Right lobe of liver (tissue), 6 donors: Measurements from ENCODE around the gene LZTS3. TPM values are rescaled to one million over a fixed set of nuclear protein-coding genes. Genes with fewer than 3 reads are reported as not detected.
A peak's percentile ranks its signal among the peaks of the same experiment; 100 is the strongest.

Experiments used
- ATAC-seq, 4 donors: fragments of 200-7000 bp; cut with Tn5 transposase; one replicate each; pipeline ENCODE4 v1.9.1; 2020; ENCODE audit warnings: mild to moderate bottlenecking in 4 of 4, moderate library complexity in 4 of 4
- DNase-seq, 3 donors: peaks; one replicate each; pipeline ENCODE4 v3.0.0-alpha.2; 2020
- H3K27ac ChIP-seq, 3 donors: fragments of 200-600 bp; one replicate each; pipeline ENCODE4 v1.8.0; 2022
- H3K27me3 ChIP-seq, 2 donors: fragments of 200-600 bp; one replicate each; pipeline ENCODE4 v1.8.0; 2022
- H3K36me3 ChIP-seq, 4 donors: fragments of 200-600 bp; sonication (generic) in 1 of 4; one replicate each; pipeline versions ENCODE4 v1.5.1 to v1.8.0; 2017 to 2022; ENCODE audit warnings: control low read depth in 1 of 4
- H3K4me1 ChIP-seq, 4 donors: fragments of 200-600 bp; sonication (generic) in 1 of 4; one replicate each; pipeline versions ENCODE4 v1.5.1 to v1.8.0; 2017 to 2022; ENCODE audit warnings: control low read depth in 1 of 4
- H3K4me3 ChIP-seq, 3 donors: fragments of 200-600 bp; one replicate each; pipeline ENCODE4 v1.8.0; 2022
- H3K9me3 ChIP-seq, 4 donors: fragments of 200-600 bp; sonication (generic) in 1 of 4; one replicate each; pipeline versions ENCODE4 v1.5.1 to v1.8.0; 2017 to 2022; ENCODE audit warnings: control low read depth in 1 of 4
- CTCF ChIP-seq, 4 donors: fragments of 200-600 bp in 3 of 4; fragments of 450-650 bp in 1 of 4; IDR thresholded peaks; one replicate each; pipeline versions ENCODE4 v1.5.1 to v1.8.0; 2016 to 2022; ENCODE audit warnings: antibody characterized with exemption in 4 of 4, mild to moderate bottlenecking in 2 of 4
- POLR2A ChIP-seq: fragments of 450-650 bp; IDR thresholded peaks from one replicate; pipeline ENCODE4 v1.6.1; 2017; ENCODE audit warnings: antibody characterized with exemption, mild to moderate bottlenecking
- WGBS: methylation state at CpG from one replicate; pipeline ENCODE4 v1.1.6; 2018; ENCODE audit warnings: low coverage, low lambda C conversion rate; ENCODE audit not compliant: insufficient coverage; ENCODE audit errors: missing lambda C conversion rate; 5-methylcytosine and 5-hydroxymethylcytosine counted together
- intact Hi-C, 2 donors: fragments of 100-400 bp; cut with DNase I; formaldehyde crosslinking; loops; one replicate each; pipeline versions ENCODE4 v1.11.2 to v1.14.1; 2022
- total RNA-seq, 6 experiments: library from RNA; depleted of rRNA in 2 of 6; stranded (reverse); fragments of >200 nt in 2 of 6; fragmentation: NEBNext Ultra II Directional in 3 of 6; extraction: Animal tissue kit (Norgen Biotek cat#: 25700) in 3 of 6; gene quantifications; one replicate each; pipeline versions ENCODE4 v1.1.0 to v1.2.4, GENCODE V29; 2016 to 2023
- donor health status: DM: no; HTN: yes; CAD: no.
- donor health status: DM: no; HTN: no; CAD: no.
- donor health status: DM: no; HTN: no; CAD: no.
- donor health status: DM: no; HTN: yes; CAD: no.
- donor health status: DM: no; HTN: yes; CAD: no.

The LZTS3 gene
- total RNA-seq, 6 experiments from 2014 or later: 3.9 to 6.1 (median 4.9) TPM

- Histone ChIP-seq H3K4me1 (peaks cover 0 to 5% (median 0%) of the 10 kb centered on the region in 4 donors), H3K4me3 (no peak overlapping the region), H3K9me3 (no peaks in the 10 kb centered on the region), H3K36me3 (peaks cover 0 to 35% (median 19%) of the 10 kb centered on the region in 4 donors), H3K27ac (no peak overlapping the region), H3K27me3 (no peaks in the 10 kb centered on the region)
- no peak for DNase-seq
- WGBS: 92% methylated on average over 22 of the region's 27 CpGs
- no peak for ATAC-seq
- intact Hi-C loops: no loop called here
- TF ChIP-seq POLR2A: no peak
- TF ChIP-seq CTCF (IDR thresholded peaks at IDR 0.05): no peak
These were observed 26.8 kb upstream of the LZTS3 start for GRCh38 chr20:3199976-3200755.

- Histone ChIP-seq H3K27ac (no peak overlapping the region), H3K9me3 (no peaks in the 10 kb centered on the region), H3K36me3 (peaks cover 0 to 44% (median 24%) of the 10 kb centered on the region in 4 donors), H3K4me1 (peaks cover 0 to 5% (median 0%) of the 10 kb centered on the region in 4 donors), H3K27me3 (no peaks in the 10 kb centered on the region), H3K4me3 (no peak overlapping the region)
- 44% methylated on average over 2 of the region's 2 CpGs for WGBS
- intact Hi-C loops: no loop called here
- ATAC-seq: peak in 3 of 4 donors; percentile 34 to 58 (median 42)
- peak in 1 of 3 donors; percentile 44 for DNase-seq
- TF ChIP-seq CTCF (IDR thresholded peaks at IDR 0.05): no peak
- TF ChIP-seq POLR2A: no peak
These were observed 25.9 kb upstream of the LZTS3 start for GRCh38 chr20:3199206-3199605.

DNA sequence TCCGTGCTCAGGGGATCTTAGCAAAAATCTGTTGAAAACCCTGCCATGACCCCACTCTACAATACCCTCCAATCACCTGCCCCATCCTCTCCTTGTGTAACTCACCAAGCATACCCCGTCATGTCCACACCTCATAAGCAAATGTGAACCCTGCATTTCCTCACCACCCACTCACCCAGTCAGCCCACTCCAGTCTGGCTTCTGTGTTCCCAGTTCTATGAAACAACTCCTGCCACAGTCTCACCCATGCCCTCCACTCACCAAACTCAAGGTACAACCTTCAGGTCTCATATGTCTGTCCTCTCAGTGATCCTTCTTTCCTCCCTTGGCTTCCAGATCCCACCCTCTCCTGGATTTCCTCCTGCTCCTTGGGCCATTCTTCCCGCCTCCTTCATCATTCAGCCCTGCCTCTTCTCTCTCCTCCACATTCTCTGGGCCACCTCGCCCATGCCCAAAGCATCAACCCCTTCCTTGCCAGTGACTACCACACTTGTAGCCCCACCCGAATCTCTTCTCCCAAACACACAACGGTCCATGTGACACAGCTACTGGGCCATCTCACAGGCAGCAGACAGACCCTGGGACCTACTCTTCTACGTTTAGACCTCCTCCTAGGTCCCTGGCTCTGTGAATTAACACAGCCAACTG is 22.4 kb upstream of the LZTS3 start:
- H3K4me3 ChIP-seq: no peak overlapping the region
- H3K4me1 ChIP-seq: no peaks in the 10 kb centered on the region
- WGBS: 91% methylated on average over 6 of the region's 7 CpGs
- TF ChIP-seq CTCF (IDR thresholded peaks at IDR 0.05) (no peak), POLR2A (no peak)
- H3K27me3 ChIP-seq: no peaks in the 10 kb centered on the region
- DNase-seq (peak in 1 of 3 donors; percentile 16), ATAC-seq (no peak)
- H3K36me3 ChIP-seq: peaks cover 0 to 71% (median 36%) of the 10 kb centered on the region in 4 donors
- intact Hi-C loops: no loop called here
- no peaks in the 10 kb centered on the region for H3K9me3 ChIP-seq
- H3K27ac ChIP-seq: no peak overlapping the region

- TF ChIP-seq CTCF (IDR thresholded peaks at IDR 0.05) (no peak), POLR2A (no peak)
- 100% methylated on average over 1 of the region's 10 CpGs for WGBS
- H3K36me3 ChIP-seq: peaks cover 0 to 70% (median 30%) of the 10 kb centered on the region in 4 donors
- peak in 1 of 3 donors; percentile 42 for DNase-seq
- H3K27ac ChIP-seq: no peak overlapping the region
- intact Hi-C loops: no loop called here
- no peaks in the 10 kb centered on the region for H3K9me3 ChIP-seq
- H3K4me1 ChIP-seq: no peaks in the 10 kb centered on the region
- no peak for ATAC-seq
- H3K4me3 ChIP-seq: no peak overlapping the region
- H3K27me3 ChIP-seq: no peaks in the 10 kb centered on the region
These were observed 21.4 kb upstream of the LZTS3 start for GRCh38 chr20:3194617-3195280.
